Umbilical cord (tissue), 2 donors: ENCODE results near the gene PRELID1. TPM values are rescaled to one million over a fixed set of nuclear protein-coding genes. Genes with fewer than 3 reads are reported as not detected.
"Not testable (repeated sequence)": the region's sequence is repeated elsewhere in the genome, so short reads cannot be mapped to it uniquely, and the experiment has no call there.

Source experiments
- DNase-seq: peaks from one replicate; pipeline ENCODE4 v3.0.0-alpha.2; 2015; ENCODE audit warnings: low spot score
- total RNA-seq: library from RNA; depleted of rRNA; stranded (reverse); fragments of >200 nt; gene quantifications from one replicate; pipeline ENCODE4 v1.2.3, GENCODE V29; 2014; ENCODE audit warnings: low replicate concordance; ENCODE audit not compliant: insufficient read depth

Gene PRELID1
- total RNA-seq: 55.4 TPM

- peak; percentile 89 for DNase-seq
Observed at GRCh38 chr5:177303121-177303924, at the start of gene PRELID1, which contains the start of gene RAB24. Gene PRELID1 (plus strand): TSS chr5:177303799. CDS start chr5:177303986, 187 bp downstream. Gene RAB24 (minus strand): TSS chr5:177303719. CDS start chr5:177303288, 431 bp downstream.

GRCh38 chr5:177256296-177256695, 47.3 kb upstream of the PRELID1 start:
- DNase-seq: no peak

GRCh38 chr5:177258711-177259110, 44.9 kb upstream of the PRELID1 start:
- DNase-seq: not testable (repeated sequence)

- DNase-seq: no peak
Observed at GRCh38 chr5:177260961-177261360, 42.6 kb upstream of the PRELID1 start.

GRCh38 chr5:177261510-177261909, 42.1 kb upstream of the PRELID1 start:
- DNase-seq: no peak

- DNase-seq: no peak
Observed at GRCh38 chr5:177264178-177264577, 39.4 kb upstream of the PRELID1 start.

GRCh38 chr5:177265395-177265794, 38.2 kb upstream of the PRELID1 start:
- DNase-seq: no peak

GRCh38 chr5:177269232-177269895, 34.2 kb upstream of the PRELID1 start:
- no peak for DNase-seq

- DNase-seq: peak; percentile 43
Observed at GRCh38 chr5:177269976-177270375, 33.6 kb upstream of the PRELID1 start.

GRCh38 chr5:177270653-177271052, 32.9 kb upstream of the PRELID1 start:
- DNase-seq: no peak

- DNase-seq: no peak
Observed at GRCh38 chr5:177271113-177271512, 32.5 kb upstream of the PRELID1 start.

- DNase-seq: no peak
Observed at GRCh38 chr5:177275883-177276282, 27.7 kb upstream of the PRELID1 start.

- DNase-seq: no peak
Observed at GRCh38 chr5:177276886-177277285, 26.7 kb upstream of the PRELID1 start.

- no peak for DNase-seq
Observed at GRCh38 chr5:177288191-177288590, 15.4 kb upstream of the PRELID1 start.

GRCh38 chr5:177290816-177291596, 12.6 kb upstream of the PRELID1 start:
- no peak for DNase-seq

- no peak for DNase-seq
Observed at GRCh38 chr5:177291735-177292134, 11.9 kb upstream of the PRELID1 start.

- no peak for DNase-seq
Observed at GRCh38 chr5:177293819-177294581, 9.6 kb upstream of the PRELID1 start.

GRCh38 chr5:177294632-177295031, 9.0 kb upstream of the PRELID1 start:
- no peak for DNase-seq

GRCh38 chr5:177295924-177296323, 7.7 kb upstream of the PRELID1 start:
- no peak for DNase-seq

GRCh38 chr5:177296581-177296980, 7.0 kb upstream of the PRELID1 start:
- no peak for DNase-seq

- no peak for DNase-seq
Observed at GRCh38 chr5:177297922-177298321, 5.7 kb upstream of the PRELID1 start.
